ENCODE measurements around the gene NCL. TPM values are rescaled to one million over a fixed set of nuclear protein-coding genes. Genes with fewer than 3 reads are reported as not detected.

The NCL gene
- total and polyA plus RNA-seq, 2 of the 13 experiments (the other 11 are each of a cell fraction or from before 2014, with no cell fraction given), result 105 to 779 TPM

GRCh38 chr2:231463698-231464575 lies at the start of gene NCL (continued):
- TF ChIP-seq KLF15 (CRISPR knock-in tag; IDR thresholded peaks at IDR 0.05; ENCODE audit: borderline replicate concordance) (peak; percentile 29), ZNF33B (CRISPR knock-in tag; IDR thresholded peaks at IDR 0.05) (peak; percentile 96; the same call in 1 of the 2 replicates), BRD4 (CRISPR knock-in tag; IDR thresholded peaks at IDR 0.05) (peak; percentile 39; the same call in 1 of the 2 replicates), NONO (IDR thresholded peaks at IDR 0.05) (no peak), NONO (CRISPR knock-in tag; conservative IDR thresholded peaks at IDR 0.05) (peak; percentile 98), MEIS2 (CRISPR knock-in tag; IDR thresholded peaks at IDR 0.05) (peak; percentile 66; the same call in 1 of the 2 replicates), MZF1 (CRISPR knock-in tag; IDR thresholded peaks at IDR 0.05; ENCODE audit: borderline replicate concordance) (peak; percentile 57; the same call in 1 of the 2 replicates), ZMAT3 (CRISPR knock-in tag; conservative IDR thresholded peaks at IDR 0.05) (peak; percentile 93; the same call in 1 of the 2 replicates), ZBTB21 (CRISPR knock-in tag; IDR thresholded peaks at IDR 0.05) (no peak; the same call in none of the 2 replicates), ZBTB1 (CRISPR knock-in tag; IDR thresholded peaks at IDR 0.05; ENCODE audit: borderline replicate concordance) (0 out of 2 replicates have a peak, but pooled peaks have one; percentile 45), ZNF512 (CRISPR knock-in tag; IDR thresholded peaks at IDR 0.05) (no peak), GPN1 (CRISPR knock-in tag; IDR thresholded peaks at IDR 0.05; ENCODE audit: borderline replicate concordance) (peak; percentile 88; the same call in 1 of the 2 replicates), DDIT3 (CRISPR knock-in tag; IDR thresholded peaks at IDR 0.05) (0 out of 2 replicates have a peak, but pooled peaks have one; percentile 27), ZNF17 (CRISPR knock-in tag; IDR thresholded peaks at IDR 0.05) (peak; percentile 84), ZFP36L1 (CRISPR knock-in tag; IDR thresholded peaks at IDR 0.05) (peak; percentile 49; the same call in 1 of the 2 replicates), PRMT3 (CRISPR knock-in tag; IDR thresholded peaks at IDR 0.05; ENCODE audit: borderline replicate concordance, low read depth) (0 out of 2 replicates have a peak, but pooled peaks have one; percentile 42), ZNF781 (CRISPR knock-in tag; IDR thresholded peaks at IDR 0.05; ENCODE audit: borderline replicate concordance, not compliant biosample characterization) (peak; percentile 96), RFXANK (CRISPR knock-in tag; IDR thresholded peaks at IDR 0.05) (no peak; the same call in 1 of the 2 replicates), ZNF597 (CRISPR knock-in tag; IDR thresholded peaks at IDR 0.05) (no peak), FOXP1 (IDR thresholded peaks at IDR 0.05) (no peak), FOXP1 (CRISPR knock-in tag; IDR thresholded peaks at IDR 0.05) (no peak; the same call in 1 of the 2 replicates), ZSCAN25 (CRISPR knock-in tag; IDR thresholded peaks at IDR 0.05) (peak; percentile 74), TFE3 (CRISPR knock-in tag; IDR thresholded peaks at IDR 0.05) (peak; percentile 86), CSRNP2 (CRISPR knock-in tag; conservative IDR thresholded peaks at IDR 0.05; ENCODE audit: low read depth) (peak; percentile 15; the same call in 1 of the 2 replicates)

Data from HepG2 (cell line).